HEK293 (cell line): ENCODE results near the gene ATXN10.

ENCODE experiments used
- CTCF ChIA-PET: fragments of 350-600 bp; formaldehyde crosslinking; extraction: SDS; loops from one replicate; lab custom pipeline; 2021; ENCODE audit warnings: antibody characterized with exemption; lab: Yijun Ruan, JAX
- POLR2A ChIA-PET: fragments of 300-600 bp; formaldehyde crosslinking; extraction: SDS; loops from one replicate; lab custom pipeline; 2020; ENCODE audit warnings: antibody characterized with exemption, inconsistent platforms; lab: Yijun Ruan, JAX
- H3K27ac ChIP-seq: fragments of 200-500 bp; sonication (Bioruptor generic); 2 replicates; pipeline ENCODE4 v1.5.1; 2014; ENCODE audit warnings: low read depth, low read length, control low read depth, inconsistent platforms; ENCODE audit errors: extremely low read depth
- H3K36me3 ChIP-seq, 2 experiments: fragments of 200-500 bp in 1 of 2; sonication (Bioruptor generic) in 1 of 2; 1 replicate in 1 of 2; 2 replicates in 1 of 2; pipeline ENCODE4 v1.5.1; 2014 to 2017; ENCODE audit warnings: inconsistent platforms in 2 of 2, low read length in 2 of 2; ENCODE audit not compliant: control insufficient read depth in 2 of 2, insufficient read depth in 1 of 2
- H3K4me1 ChIP-seq: fragments of 200-500 bp; sonication (Bioruptor generic); 2 replicates; pipeline ENCODE4 v1.5.1; 2014; ENCODE audit warnings: mild to moderate bottlenecking, low read length, inconsistent platforms; ENCODE audit not compliant: control insufficient read depth, insufficient read depth
- H3K4me3 ChIP-seq: 2 replicates; pipeline ENCODE4 v1.5.1; 2011; ENCODE audit warnings: low read depth, mild to moderate bottlenecking, control low read depth, low read length, moderate library complexity
- H3K9me3 ChIP-seq: fragments of 200-500 bp; sonication (Bioruptor generic); 2 replicates; pipeline ENCODE4 v1.5.1; 2014; ENCODE audit warnings: low read depth, low read length, inconsistent platforms; ENCODE audit not compliant: control insufficient read depth, insufficient read depth
- KLF8 ChIP-seq: fragments of 450-650 bp; formaldehyde crosslinking; IDR thresholded peaks from 2 replicates; pipeline ENCODE4 v1.5.1; 2016; ENCODE audit warnings: missing biosample characterization, missing genetic modification characterization
- REPIN1 ChIP-seq: fragments of 450-650 bp; formaldehyde crosslinking; IDR thresholded peaks from 2 replicates; pipeline ENCODE4 v1.5.1; 2017; ENCODE audit warnings: missing biosample characterization, missing genetic modification characterization, low read depth
- ZBTB7A ChIP-seq: fragments of 450-650 bp; formaldehyde crosslinking; IDR thresholded peaks from 2 replicates; pipeline ENCODE4 v1.5.1; 2016; ENCODE audit warnings: low read depth, missing biosample characterization, missing genetic modification characterization
- ZNF114 ChIP-seq: fragments of 450-650 bp; formaldehyde crosslinking; IDR thresholded peaks from 2 replicates; pipeline ENCODE4 v1.5.0; 2017; ENCODE audit warnings: missing biosample characterization, missing genetic modification characterization
- ZNF221 ChIP-seq: fragments of 450-650 bp; formaldehyde crosslinking; IDR thresholded peaks from 2 replicates; pipeline ENCODE4 v1.5.1; 2017; ENCODE audit warnings: missing biosample characterization, missing genetic modification characterization, borderline replicate concordance
- ZNF510 ChIP-seq: fragments of 450-650 bp; formaldehyde crosslinking; IDR thresholded peaks from 2 replicates; pipeline ENCODE4 v1.5.1; 2018; ENCODE audit warnings: mild to moderate bottlenecking, missing genetic modification characterization, missing biosample characterization; ENCODE audit not compliant: insufficient replicate concordance
- ZNF585B ChIP-seq: fragments of 450-650 bp; formaldehyde crosslinking; IDR thresholded peaks from 2 replicates; pipeline ENCODE4 v1.5.1; 2016; ENCODE audit warnings: missing biosample characterization, missing genetic modification characterization
- ZNF654 ChIP-seq: fragments of 450-650 bp; formaldehyde crosslinking; IDR thresholded peaks from 2 replicates; pipeline ENCODE4 v1.5.1; 2016; ENCODE audit warnings: low read depth, missing biosample characterization, missing genetic modification characterization
- ZNF660 ChIP-seq: fragments of 450-650 bp; IDR thresholded peaks from 2 replicates; pipeline ENCODE4 v1.5.1; 2018; ENCODE audit warnings: missing biosample characterization, mild to moderate bottlenecking, missing genetic modification characterization
- ZNF664 ChIP-seq: fragments of 450-650 bp; formaldehyde crosslinking; IDR thresholded peaks from 2 replicates; pipeline ENCODE4 v1.5.1; 2016; ENCODE audit warnings: missing biosample characterization, missing genetic modification characterization
- ZNF837 ChIP-seq: fragments of 450-650 bp; formaldehyde crosslinking; IDR thresholded peaks from 2 replicates; pipeline ENCODE4 v1.5.1; 2016; ENCODE audit warnings: missing biosample characterization, missing genetic modification characterization
- TF ChIP-seq, protein P1 (sequence below): fragments of 450-650 bp; formaldehyde crosslinking; IDR thresholded peaks from 2 replicates; pipeline ENCODE4 v1.5.1; 2016; ENCODE audit warnings: missing biosample characterization, missing genetic modification characterization

The ATXN10 gene

DNA sequence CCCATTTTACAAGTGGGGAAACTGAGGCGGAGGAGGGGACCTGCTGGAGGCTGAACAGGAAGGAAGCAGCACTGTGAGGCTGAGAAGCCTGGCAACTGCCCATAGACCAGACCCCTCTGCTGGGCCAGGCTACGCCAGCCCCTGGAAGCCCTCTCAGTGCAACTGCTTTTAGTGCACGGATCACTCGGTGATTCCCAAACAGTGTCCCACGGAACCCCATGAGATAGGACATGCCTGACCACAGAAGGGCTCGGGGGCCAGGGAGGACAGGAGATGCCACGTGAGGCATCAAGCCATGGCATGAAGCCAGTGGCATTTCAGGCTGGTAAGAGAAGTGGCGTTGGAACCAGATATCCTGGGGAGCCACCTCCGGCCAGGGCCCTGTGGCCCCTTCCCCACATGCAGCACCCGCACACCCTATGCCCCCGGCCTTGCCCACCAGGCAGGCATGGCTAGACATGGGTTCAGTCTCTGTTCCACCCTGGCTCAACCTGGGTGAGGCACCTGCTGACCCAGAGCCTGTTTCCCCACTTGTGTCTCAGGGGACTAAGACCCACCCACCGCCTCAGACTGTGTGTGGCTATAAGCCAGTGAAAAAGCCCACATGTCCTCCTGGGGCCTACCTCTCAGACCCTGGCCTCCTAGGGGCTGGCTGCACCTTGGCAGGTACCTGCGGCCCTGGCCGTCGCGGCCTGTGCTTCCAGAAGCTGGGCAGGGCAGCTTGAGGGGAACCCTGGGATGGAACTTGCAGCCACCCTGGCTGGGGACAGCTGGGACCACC, 221.2 kb downstream of the ATXN10 start:
- CTCF ChIA-PET = interaction anchor here (0.7 to 1.3 kb wide), 4 partner anchors 29 to 209 kb away, joined by 3 to 5 read pairs (median 4); no protein-coding TSS in a partner anchor
- Histone ChIP-seq H3K4me3 (no peak overlapping the region), H3K9me3 (no peaks in the 10 kb centered on the region), H3K4me1 (no peaks in the 10 kb centered on the region), H3K27ac (no peak overlapping the region), H3K36me3 (no peaks in the 10 kb centered on the region)
- POLR2A ChIA-PET = no interaction called here
- TF ChIP-seq ZNF654 (tag by site-specific recombination) (no peak), KLF8 (tag by site-specific recombination) (no peak), ZNF837 (tag by site-specific recombination) (no peak), ZNF510 (no peak), ZNF585B (tag by site-specific recombination) (no peak), ZBTB7A (tag by site-specific recombination) (no peak), ZNF114 (no peak), ZNF221 (tag by site-specific recombination) (no peak)

DNA sequence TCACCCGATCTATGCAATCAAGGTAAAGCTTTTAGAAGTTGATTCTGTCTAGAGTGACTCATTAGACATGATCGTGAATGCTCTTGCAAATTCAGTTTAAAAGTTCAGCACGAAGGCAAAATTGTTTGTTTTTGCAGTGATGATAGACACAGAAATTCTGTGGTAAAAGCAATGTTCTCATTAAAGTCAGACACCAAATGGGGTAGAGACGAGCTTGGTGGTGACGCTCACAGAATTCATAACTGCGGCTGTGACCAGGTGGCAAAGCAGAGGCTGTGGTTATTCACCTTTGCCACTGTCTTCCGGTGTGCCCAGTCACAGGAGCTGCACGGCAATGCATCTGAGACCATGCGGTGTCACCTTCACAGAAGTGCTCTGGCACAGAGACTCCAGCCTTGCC, 221.9 kb downstream of the ATXN10 start:
- Histone ChIP-seq H3K27ac (no peak overlapping the region), H3K9me3 (no peaks in the 10 kb centered on the region)
- CTCF ChIA-PET = interaction anchor here (1.1 to 1.3 kb wide), 2 partner anchors 30 to 101 kb away, joined by 4 to 5 read pairs; no protein-coding TSS in a partner anchor
- TF ChIP-seq REPIN1 (tag by site-specific recombination) (no peak), ZNF660 (tag by site-specific recombination) (no peak), ZNF664 (tag by site-specific recombination) (no peak)
- TF ChIP-seq, protein P1, sequence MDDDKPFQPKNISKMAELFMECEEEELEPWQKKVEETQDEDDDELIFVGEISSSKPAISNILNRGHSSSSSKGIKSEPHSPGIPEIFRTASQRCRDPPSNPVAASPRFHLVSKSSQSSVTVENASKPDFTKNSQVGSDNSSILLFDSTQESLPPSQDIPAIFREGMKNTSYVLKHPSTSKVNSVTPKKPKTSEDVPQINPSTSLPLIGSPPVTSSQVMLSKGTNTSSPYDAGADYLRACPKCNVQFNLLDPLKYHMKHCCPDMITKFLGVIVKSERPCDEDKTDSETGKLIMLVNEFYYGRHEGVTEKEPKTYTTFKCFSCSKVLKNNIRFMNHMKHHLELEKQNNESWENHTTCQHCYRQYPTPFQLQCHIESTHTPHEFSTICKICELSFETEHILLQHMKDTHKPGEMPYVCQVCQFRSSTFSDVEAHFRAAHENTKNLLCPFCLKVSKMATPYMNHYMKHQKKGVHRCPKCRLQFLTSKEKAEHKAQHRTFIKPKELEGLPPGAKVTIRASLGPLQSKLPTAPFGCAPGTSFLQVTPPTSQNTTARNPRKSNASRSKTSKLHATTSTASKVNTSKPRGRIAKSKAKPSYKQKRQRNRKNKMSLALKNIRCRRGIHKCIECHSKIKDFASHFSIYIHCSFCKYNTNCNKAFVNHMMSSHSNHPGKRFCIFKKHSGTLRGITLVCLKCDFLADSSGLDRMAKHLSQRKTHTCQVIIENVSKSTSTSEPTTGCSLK (tag by site-specific recombination) = no peak
- TF ChIP-seq, all 188 proteins: peak for 0
- Histone ChIP-seq H3K4me3 (no peak overlapping the region), H3K4me1 (no peaks in the 10 kb centered on the region), H3K36me3 (no peaks in the 10 kb centered on the region)
- POLR2A ChIA-PET = interaction anchor here (1.0 kb wide), 1 partner anchor 61 kb away, joined by 3 read pairs; no protein-coding TSS in a partner anchor
